HG02943 (cell line): ENCODE results near the gene POLA1.
"Not testable (repeated sequence)": the region's sequence is repeated elsewhere in the genome, so short reads cannot be mapped to it uniquely, and the experiment has no call there.

Experiments used
- ATAC-seq: cut with Tn5 transposase; IDR thresholded peaks from one replicate; pipeline ENCODE4 v1.9.1; 2021; ENCODE audit warnings: mild to moderate bottlenecking, low read depth, moderate library complexity; ENCODE audit not compliant: unreplicated experiment

Gene POLA1

DNA sequence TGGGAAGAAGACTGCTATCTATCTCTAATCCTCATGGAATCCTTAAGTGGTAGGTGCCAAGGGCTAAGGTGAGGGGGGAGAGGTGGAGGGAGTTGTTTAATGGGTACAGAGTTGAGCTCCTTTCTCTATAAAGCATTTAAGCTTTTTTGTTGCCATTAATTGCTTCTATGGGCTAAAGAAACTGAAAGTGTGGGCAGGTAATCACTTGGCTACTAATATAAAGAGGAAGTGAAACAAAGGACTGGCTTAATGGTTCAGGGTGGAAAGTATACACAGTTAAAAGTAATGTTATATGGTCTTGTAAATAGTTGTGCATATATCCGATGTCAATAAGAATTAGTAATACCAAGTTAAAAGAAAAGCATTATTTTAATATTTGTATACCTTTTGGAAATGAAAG lies 83.9 kb downstream of the POLA1 start:
- ATAC-seq = peak; percentile 99

DNA sequence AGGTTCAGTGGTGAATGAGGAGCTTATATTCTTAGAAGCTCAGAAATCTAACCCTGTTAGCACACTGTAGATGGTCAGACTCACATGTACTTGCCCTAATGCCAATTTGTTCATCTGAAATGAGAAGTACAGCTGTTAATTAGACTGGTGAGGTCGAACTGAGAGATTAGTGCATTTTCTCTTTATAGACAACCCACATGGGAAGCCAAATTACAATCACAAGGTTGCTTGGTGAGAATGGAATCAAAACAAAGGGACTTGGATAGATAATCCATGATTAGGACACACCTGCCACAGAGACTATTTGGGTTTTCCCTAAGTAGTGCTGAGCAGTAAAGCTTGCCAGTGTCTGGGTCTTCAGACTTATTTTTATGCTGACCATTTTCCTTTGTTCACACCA lies 88.3 kb downstream of the POLA1 start:
- no peak for ATAC-seq

DNA sequence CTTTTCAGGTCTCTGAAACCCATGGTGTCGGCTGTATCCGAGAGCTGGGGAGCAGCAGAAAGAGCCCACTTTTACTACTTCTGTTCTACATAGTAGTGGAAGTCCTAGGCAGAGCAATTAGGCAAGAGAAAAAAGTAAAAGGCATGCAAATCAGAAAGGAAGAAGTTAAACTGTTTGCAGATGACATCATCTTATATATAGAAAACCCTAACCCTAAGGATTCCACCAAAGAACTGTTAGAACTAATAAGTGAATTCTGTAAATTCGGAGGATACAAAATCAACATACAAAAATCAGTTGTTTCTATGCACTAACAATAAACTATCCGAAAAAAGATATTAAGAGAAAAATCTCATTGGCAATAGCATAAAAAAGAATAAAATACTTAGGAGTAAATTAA lies 95.3 kb downstream of the POLA1 start:
- no peak for ATAC-seq

DNA sequence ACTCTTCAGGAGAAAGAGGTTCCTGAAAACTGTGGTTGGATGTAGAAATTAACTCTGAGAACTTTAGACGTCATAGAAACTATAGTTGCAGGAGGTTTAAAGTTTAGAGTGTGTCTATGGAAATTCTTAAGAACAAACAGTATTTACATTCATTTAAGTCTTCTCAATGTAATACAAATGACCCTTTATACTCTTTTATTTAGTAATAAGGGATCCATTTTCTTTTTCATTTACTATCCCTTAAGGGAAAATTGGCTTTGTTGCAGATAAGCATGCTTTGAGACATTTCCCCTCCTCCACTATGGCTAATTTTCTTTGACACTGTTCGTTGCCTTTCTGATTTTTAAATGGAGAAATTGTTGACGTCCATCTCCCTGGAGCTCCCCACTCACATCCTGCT lies 96.4 kb downstream of the POLA1 start:
- ATAC-seq = no peak

DNA sequence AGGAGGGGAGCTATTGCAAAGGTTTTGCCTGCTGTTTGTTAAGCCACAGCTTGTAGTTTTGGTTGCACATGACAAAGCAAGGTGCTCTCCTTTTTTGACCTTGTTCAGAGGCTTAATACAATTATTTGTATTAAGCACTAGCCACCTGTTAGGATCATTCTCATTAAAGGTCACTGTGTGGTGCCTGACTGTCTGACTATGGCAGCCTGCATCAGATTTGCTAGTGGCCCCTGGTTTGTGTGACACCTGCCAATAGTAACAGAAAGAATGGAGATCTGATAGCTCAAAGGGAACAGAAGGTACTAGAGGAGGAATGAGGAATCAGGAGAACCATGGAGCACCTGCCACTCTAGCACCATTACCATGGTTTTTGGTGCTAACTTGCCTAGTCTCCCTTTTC lies 102.5 kb downstream of the POLA1 start:
- no peak for ATAC-seq

DNA sequence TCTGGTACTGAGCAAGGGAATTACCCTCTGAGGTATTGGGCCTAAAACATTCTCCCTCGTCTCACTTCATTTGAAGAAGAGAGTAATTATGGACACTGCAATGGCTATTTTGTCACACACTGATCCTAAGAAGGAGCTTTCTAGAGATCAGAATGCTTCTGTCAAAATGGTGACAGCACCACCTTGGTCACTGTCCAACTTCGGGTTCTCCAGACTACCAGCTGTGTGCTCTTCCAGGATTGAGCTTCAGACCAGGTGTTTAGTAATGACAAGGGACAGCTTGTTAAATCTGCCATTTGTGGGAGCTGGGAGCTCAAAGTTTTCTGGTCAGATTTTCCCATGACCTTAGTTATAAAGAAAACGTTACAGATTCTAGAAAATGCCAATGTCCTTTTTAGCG lies 105.4 kb downstream of the POLA1 start:
- no peak for ATAC-seq

DNA sequence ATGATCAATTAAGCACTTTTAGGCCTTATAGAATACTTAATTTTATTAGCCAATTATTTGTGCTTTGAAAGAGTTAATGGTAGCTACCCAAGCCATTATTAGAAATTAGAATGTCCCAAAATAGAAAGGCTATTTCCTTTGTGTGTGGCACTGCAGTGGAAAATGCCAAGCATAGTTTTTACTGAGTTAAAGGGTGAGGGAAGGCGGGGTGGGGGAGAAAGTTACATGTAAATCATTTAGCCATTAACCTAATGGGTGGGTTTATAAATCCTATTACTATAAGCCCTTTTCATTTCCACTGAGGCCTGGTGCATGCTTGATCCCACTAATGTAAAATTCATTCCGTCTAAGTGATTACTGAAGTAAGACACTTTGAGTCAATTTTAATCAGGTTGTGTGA lies 105.8 kb downstream of the POLA1 start:
- no peak for ATAC-seq

DNA sequence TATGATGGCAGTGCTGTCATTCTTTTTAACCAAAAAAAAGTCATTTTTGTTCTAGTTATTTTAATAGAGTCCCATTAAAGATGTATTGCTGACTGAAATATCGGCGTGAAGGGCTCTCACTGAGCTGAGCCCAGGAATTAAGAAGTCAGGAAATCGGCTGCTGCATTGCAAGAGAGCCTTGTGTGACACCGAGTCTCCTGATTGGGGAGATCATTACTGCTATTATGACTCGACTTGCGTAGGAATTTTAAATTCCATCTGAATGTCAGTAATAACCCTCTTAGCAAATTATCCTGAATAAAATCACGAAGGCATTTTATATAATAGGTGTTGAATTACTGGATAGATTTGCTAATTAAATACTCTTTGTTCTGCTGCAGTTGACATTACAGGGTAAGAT lies 111.5 kb downstream of the POLA1 start:
- ATAC-seq = no peak

DNA sequence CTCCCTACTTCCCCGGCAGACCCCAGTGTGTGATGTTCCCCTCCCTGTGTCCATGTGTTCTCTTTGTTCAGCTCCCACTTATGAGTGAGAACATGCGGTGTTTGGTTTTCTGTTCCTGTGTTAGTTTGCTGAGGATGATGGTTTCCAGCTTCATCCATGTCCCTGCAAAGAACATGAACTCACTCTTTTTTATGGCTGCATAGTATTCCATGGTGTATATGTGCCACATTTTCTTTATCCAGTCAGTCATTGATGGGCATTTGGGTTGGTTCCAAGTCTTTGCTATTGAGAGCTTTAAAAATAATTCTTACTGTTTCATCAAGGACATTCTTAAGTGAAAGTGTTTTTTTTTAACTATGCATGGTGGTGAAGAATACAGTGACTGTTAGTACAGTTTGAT lies 126.1 kb downstream of the POLA1 start:
- ATAC-seq = not testable (repeated sequence)

DNA sequence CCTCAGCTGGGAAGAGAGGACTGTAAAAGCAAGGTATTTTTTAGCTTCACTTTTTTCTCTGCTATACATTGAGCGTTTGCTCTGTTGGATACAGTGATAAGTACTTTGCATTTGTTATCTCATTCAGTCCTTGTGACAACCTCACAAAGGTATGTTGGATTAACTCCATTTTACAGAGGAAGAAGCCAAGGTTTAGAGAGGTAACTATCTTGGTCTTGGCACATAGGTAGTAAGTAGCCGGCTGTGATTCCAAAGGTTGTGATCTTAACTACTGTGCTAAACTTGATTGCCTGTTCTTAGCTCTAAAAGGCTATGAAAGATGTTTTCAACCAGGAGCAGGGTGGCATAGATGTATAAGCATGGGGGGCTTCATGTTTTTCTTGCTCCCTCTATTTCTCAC lies 134.4 kb downstream of the POLA1 start:
- no peak for ATAC-seq

DNA sequence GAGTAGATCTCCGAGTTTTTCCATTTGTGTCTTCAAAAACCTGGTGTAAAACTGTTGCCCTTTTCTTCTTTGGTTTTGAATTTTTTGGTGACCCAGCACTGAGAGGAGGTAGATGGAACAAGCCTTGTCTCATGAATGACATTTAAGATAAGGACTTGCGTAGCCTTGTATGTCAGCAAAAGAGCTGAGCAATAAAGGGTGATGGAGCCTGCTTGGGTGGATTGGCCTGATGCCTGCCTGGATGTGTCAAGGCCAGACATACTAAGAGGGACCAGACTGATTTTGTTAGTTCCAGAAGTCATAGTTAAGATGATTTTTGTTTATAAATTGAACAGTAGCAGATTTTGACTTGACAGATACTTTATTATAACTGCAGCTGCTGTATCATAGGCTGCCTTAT lies 134.9 kb downstream of the POLA1 start:
- ATAC-seq = no peak

DNA sequence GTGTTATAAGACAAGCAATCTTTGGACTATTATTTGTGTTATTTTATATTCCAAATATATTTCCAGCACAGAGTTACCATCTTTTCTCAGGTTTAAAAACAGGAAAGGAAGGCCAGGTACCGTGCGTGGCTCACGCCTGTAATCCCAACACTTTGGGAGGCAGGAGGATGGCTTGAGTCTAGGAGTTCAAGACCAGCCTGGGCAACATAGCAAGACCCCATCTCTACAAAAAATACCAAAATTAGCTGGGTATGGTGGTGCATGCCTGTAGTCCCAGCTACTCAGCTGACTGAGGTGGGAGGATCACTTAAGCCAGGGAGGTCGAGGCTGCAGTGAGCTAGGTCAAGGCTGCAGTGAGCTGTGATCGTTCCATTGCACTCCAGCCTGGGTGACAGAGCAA lies 140.0 kb downstream of the POLA1 start:
- ATAC-seq = no peak

DNA sequence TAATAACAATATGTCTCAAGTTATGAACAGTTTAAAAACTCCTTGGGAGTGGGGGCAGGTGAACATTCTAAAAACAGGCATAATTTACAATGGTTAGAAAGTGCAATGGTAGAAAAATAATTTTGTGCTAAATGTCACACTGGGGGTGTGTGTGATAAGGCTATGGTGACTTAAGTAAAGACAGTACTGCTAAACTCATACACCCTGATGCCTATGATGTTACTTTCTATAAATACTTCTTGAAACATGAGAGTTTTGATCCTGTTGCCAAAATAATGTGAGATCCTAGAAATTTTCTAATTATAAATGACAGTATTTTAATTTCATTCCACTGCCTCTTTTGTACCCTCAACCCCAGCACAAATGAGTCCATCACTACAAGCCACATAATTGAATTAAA lies 144.2 kb downstream of the POLA1 start:
- ATAC-seq = no peak

DNA sequence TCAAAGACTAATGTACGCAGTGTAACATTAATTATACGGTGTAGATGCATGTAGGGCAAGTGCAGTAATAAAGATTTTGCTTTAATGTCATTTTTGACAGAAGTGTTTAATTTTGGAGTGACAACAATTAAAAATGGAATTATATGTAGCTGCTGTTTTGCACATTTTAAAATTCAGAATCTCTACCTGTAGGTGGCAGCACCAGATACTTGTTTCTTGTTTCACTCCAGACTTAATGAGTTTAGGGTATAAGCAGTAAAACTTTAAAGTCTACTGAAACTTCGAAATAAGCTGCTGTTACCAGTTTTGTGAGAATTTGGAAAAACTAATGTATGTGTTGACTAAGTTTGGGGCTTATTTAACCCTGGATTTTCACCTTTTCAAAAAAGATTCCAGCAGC lies 144.9 kb downstream of the POLA1 start:
- no peak for ATAC-seq

DNA sequence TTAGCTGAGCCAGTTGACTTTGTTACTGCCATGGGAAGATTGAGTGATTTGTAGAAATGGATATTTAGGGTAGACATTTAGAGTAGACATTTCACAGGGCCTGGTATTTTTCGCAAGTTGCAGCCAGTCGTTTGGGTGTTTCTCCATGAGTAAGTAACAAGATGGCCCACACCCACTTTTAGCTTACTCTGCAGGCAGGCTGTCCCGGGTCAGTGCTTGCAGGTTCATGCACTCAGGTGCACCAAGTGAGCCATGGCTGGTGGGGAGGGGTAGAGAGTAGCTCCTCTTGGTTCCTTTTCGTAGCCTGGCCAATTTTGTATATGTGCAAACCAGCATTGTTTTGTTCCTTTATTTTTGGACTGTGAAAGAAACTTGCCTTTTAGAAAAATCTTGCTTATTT lies 145.6 kb downstream of the POLA1 start:
- no peak for ATAC-seq

DNA sequence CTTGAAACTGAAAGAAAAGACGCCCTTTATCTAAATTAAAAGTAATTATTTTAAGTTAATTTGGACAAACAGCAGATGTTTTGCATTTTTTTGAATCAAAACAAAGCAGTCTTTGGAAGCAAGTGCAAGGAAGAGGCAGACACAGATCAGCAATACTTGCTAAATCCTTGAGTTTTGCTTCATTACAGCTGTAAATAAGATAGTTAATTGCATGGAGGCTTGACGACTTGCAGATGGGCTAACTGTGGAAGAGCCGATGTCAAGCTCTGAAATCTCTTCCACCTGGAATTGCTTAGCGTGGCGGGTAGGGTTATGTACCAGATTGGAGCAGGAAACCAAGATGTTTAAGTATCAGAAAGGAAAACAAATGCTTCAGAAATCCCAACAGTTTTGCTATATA lies 148.8 kb downstream of the POLA1 start:
- ATAC-seq = no peak

DNA sequence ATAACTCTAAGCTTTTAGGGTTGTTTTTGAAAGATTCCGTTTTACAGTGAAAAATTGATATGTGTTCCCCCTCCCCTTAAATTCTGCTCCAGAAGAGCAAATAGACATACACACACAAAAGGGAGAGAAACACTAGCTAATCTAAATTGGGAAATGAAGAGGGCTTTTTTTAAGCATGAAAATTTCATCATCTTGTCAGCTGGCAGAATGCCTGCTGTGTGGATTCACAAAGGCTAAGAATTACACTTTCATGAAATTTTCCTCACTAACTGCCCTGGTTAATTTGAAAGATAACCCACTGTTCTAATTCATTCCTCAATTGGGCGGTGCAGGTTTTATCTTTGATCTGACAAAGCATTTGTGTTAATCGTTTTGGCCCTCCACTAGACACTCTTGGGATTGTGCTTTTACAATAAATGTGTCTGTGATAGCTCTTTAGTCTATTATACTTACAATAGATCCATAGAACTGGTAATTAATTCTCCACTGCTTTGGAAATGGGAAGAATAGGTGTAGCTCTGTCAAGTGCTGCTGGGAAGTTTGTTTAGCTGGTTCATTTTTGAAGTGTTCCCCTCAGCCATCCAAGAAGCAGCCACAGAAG lies 152.9 kb downstream of the POLA1 start:
- no peak for ATAC-seq

DNA sequence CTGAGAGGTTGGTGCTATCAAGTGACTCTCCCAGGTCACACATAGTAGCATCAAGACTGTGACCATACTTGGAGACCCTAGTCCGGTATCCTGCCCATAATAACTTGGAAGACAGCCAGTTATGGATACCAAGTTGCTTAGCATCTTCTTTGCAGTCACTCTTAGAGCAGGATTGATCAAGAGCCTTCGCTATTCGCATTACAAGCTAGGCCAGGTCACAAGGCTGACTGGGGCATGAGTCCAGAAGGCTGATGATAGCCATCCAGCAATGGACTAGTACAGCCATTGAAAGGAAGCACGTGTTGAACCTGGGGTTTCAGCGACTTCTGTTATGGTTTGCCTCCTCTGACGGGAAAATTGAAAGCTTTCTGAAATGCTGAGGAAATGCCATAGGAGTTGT lies 157.6 kb downstream of the POLA1 start:
- ATAC-seq = no peak

DNA sequence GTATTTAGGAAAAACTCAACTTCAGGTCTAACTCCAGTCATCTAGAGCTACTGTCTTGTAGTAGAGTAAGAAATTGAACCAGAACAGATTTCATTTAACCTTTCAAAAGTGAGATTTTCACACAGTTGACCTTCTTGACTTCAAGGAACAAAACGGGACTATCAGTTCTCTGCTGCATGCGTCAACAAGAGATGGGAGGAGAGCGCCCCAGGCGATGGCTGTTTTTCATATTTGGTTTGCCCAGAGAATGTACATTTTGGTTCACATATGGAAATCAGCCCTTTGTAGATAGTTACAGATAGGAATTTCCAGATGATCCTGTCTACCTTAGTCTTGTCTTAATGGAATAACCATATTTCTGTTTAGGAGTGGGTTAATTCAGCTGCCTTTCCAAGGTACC lies 158.1 kb downstream of the POLA1 start:
- no peak for ATAC-seq

DNA sequence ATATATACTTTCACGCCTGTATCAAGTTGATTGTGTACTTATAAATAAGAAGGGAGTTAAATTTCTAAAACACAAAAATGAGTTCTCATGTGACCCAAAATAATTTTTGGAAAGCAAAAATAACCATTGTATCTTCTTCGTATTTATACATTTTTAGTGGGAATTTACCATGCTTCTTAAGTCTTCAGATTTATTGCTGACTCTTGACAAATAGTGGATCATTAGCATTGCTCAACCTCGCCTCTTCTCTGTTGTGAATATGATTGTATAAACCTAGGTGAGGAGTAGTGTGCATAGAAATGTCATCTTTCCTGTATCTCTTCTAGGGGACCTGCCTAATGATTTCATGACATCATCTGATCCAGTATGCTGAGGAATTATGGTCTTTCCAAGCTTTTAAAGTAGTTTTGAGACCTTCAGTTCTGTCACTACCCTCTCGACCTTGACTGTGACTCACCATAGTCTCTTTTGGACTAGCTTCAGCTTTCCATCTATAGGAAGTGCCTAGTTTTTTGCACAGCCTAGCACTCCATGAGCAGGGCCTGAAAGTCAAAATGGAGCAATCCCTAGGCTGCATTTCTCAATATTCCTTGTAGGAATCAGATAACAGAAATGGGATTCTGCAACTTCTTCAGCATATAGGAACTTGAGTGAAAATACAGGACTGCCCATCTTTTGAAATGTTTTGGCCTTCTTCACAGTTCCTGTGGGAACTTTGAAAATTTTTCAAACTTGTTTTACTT lies 164.5 kb downstream of the POLA1 start:
- ATAC-seq = no peak

DNA sequence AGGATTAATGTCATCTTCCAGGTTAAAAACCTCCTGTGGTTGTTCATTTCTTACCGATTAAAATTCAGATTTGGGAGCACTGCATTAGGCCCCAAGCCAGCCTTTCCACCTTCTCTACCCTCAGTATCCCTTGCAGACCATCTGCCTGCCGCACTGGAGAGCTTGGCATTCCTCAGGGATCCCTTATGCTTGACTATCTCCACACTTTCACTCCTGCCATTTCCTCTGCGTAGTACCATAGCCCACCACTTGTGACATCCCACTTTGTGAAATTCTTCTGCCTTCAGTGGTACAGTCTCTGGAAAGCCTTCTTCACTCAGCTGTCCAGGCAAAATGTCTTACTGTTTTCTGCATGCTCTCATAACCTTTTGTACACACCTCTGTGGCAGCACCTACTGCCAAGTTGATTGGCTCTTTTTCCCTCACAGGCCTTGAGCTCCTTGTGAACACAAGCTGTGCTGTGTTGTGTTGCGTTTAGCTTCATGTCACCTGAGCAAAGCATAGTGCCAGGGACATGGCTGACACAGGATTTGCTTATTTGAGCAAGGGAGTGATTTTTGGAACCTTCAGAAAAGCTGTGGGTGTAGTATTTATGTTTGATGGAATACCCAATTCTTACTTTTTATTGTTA lies 165.6 kb downstream of the POLA1 start:
- ATAC-seq = no peak

DNA sequence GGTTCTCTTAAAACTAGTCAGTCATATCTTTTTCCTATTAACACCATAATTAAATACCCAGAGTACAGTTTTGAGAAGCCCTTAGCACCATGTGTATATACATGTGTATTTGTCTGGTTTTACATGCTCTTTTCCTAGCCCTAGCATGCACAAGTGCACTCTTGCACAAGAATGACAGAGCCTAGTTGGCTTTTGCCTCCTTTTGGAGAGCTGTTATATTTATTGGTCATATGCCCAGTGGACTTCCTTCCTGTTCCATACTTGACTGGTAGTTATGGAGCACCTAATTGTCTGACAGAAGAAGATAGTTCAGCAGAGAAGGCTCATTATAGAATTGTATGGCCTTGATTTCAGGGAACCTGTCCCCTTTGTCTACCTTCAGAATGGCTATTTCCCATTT lies 166.4 kb downstream of the POLA1 start:
- no peak for ATAC-seq
